Activated naive CD4-positive, alpha-beta T cell treated with anti-CD3 and anti-CD28 coated beads for 36 hours (primary cell): ENCODE data around the gene PTPRK. TPM values are rescaled to one million over a fixed set of nuclear protein-coding genes. Genes with fewer than 3 reads are reported as not detected.

Experiments
- CTCF ChIA-PET: fragments of 350-600 bp; sonication (Branson Sonifier 250); formaldehyde crosslinking; loops from one replicate; lab custom pipeline; 2021; ENCODE audit warnings: antibody characterized with exemption; lab: Charles Lee
- DNase-seq: peaks from one replicate; pipeline ENCODE4 v3.0.0-alpha.2; 2020
- H3K27ac Mint-ChIP-seq: one replicate; pipeline ENCODE4 v1.8.0; 2021; ENCODE audit warnings: mild to moderate bottlenecking, mixed read lengths
- H3K27me3 Mint-ChIP-seq: one replicate; pipeline ENCODE4 v1.8.0; 2021; ENCODE audit warnings: low read depth, mixed read lengths
- H3K36me3 Mint-ChIP-seq: one replicate; pipeline ENCODE4 v1.8.0; 2021; ENCODE audit warnings: low read depth, mixed read lengths
- H3K4me1 Mint-ChIP-seq: one replicate; pipeline ENCODE4 v1.8.0; 2021; ENCODE audit warnings: low read depth, mixed read lengths
- H3K4me3 Mint-ChIP-seq: one replicate; pipeline ENCODE4 v1.8.0; 2021; ENCODE audit warnings: mild to moderate bottlenecking, moderate library complexity, mixed read lengths
- H3K9me3 Mint-ChIP-seq: one replicate; pipeline ENCODE4 v1.8.0; 2021; ENCODE audit warnings: mixed read lengths
- intact Hi-C: fragments of 100-400 bp; cut with micrococcal nuclease; formaldehyde crosslinking; loops from one replicate; pipeline ENCODE4 v1.15.1; 2023
- total RNA-seq, 2 experiments: library from RNA; stranded (reverse); gene quantifications; one replicate each; pipeline ENCODE4 v1.2.3, GENCODE V29; 2021

The PTPRK gene
- total RNA-seq, 2 experiments from 2014 or later = 5.5 to 8.0 TPM

GRCh38 chr6:127971386-127971785, 549.0 kb downstream of the PTPRK start:
- CTCF ChIA-PET = interaction anchor here (0.6 to 2.5 kb wide), 5 partner anchors 21 to 122 kb away, joined by 3 to 12 read pairs (median 3); no protein-coding TSS in a partner anchor

GRCh38 chr6:127969701-127970100, 550.7 kb downstream of the PTPRK start:
- peaks cover 3% of the 10 kb centered on the region for H3K9me3 Mint-ChIP-seq
- CTCF ChIA-PET = interaction anchor here (1.0 kb wide), 1 partner anchor 20 kb away, joined by 3 read pairs; no protein-coding TSS in a partner anchor
- H3K4me3 Mint-ChIP-seq = no peak overlapping the region
- no peak for DNase-seq
- intact Hi-C loops = loop anchor here (5.0 to 10.0 kb wide), 4 partner anchors 358 to 1523 kb away; no protein-coding TSS in a partner anchor
- no peaks in the 10 kb centered on the region for H3K36me3 Mint-ChIP-seq
- H3K27me3 Mint-ChIP-seq = no peaks in the 10 kb centered on the region
- H3K27ac Mint-ChIP-seq = peak overlapping the region; percentile 67
- H3K4me1 Mint-ChIP-seq = peaks cover 53% of the 10 kb centered on the region

More at GRCh38 chr6:127971386-127971785, 549.0 kb downstream of the PTPRK start:
- H3K9me3 Mint-ChIP-seq = peaks cover 3% of the 10 kb centered on the region
- peaks cover 1% of the 10 kb centered on the region for H3K36me3 Mint-ChIP-seq
- intact Hi-C loops = loop anchor here (5.0 to 10.0 kb wide), 3 partner anchors 487 to 1521 kb away; no protein-coding TSS in a partner anchor
- peak overlapping the region; percentile 88 for H3K27ac Mint-ChIP-seq
- H3K27me3 Mint-ChIP-seq = no peaks in the 10 kb centered on the region
- H3K4me1 Mint-ChIP-seq = peaks cover 61% of the 10 kb centered on the region
- no peak for DNase-seq
- H3K4me3 Mint-ChIP-seq = peak overlapping the region; percentile 72

DNA sequence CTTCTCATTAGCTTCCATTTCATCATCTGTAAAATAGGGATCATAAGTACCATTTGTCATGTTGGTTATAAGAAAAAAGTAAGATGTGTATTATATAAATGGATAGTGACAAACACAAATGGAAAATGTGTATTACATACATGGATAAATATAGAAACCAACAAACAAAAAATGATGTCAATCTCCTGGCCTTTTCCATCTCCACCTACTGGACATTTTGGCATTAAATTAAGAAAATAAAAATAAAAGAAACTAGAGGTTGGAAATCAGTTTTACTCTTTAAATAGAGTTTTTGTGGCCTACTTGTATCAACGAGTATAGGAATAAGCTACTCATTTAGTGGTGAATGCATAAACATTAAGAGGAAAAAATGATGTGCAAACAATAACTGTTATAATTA, 552.0 kb downstream of the PTPRK start:
- Mint-ChIP-seq H3K27ac (no peak overlapping the region), H3K36me3 (no peaks in the 10 kb centered on the region), H3K9me3 (peaks cover 3% of the 10 kb centered on the region), H3K4me1 (peaks cover 42% of the 10 kb centered on the region), H3K27me3 (no peaks in the 10 kb centered on the region), H3K4me3 (no peak overlapping the region)
- no peak for DNase-seq
- intact Hi-C loops = loop anchor here (5.0 kb wide), 1 partner anchor 359 kb away; no protein-coding TSS in a partner anchor
- CTCF ChIA-PET = interaction anchor here (0.6 to 2.9 kb wide), 9 partner anchors 10 to 114 kb away, joined by 3 to 14 read pairs (median 3); partner anchors contain the start of gene THEMIS

DNA sequence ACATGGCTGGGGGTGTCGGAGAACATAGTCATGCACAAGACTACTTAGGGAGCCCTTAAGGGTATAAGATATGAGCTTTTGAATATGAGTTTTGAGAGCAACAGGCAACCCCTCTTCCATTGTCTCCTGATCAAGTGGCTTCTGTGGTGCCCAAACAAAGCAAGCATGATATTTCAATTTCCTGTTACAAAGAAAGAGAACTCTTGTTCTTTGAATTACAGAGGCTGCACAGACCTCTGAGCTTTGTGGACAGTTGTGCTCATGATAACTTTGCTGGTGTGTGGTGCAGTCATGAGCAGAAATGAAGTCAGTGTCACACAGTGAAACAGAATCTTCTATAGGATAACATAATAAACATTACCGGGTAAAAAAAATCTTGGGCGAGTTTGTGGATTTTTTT, 552.7 kb downstream of the PTPRK start:
- Mint-ChIP-seq H3K27ac (no peak overlapping the region), H3K4me1 (peaks cover 36% of the 10 kb centered on the region), H3K9me3 (peaks cover 3% of the 10 kb centered on the region), H3K27me3 (no peaks in the 10 kb centered on the region), H3K36me3 (no peaks in the 10 kb centered on the region), H3K4me3 (no peak overlapping the region)
- intact Hi-C loops = loop anchor here (5.0 kb wide), 1 partner anchor 360 kb away; no protein-coding TSS in a partner anchor
- CTCF ChIA-PET = interaction anchor here (0.6 to 2.9 kb wide), 9 partner anchors 14 to 271 kb away, joined by 3 to 14 read pairs (median 3); partner anchors contain the start of gene THEMIS
- no peak for DNase-seq

- Mint-ChIP-seq H3K4me1 (peaks cover 27% of the 10 kb centered on the region), H3K27ac (no peak overlapping the region), H3K27me3 (no peaks in the 10 kb centered on the region), H3K36me3 (no peaks in the 10 kb centered on the region), H3K9me3 (peaks cover 3% of the 10 kb centered on the region), H3K4me3 (no peak overlapping the region)
- intact Hi-C loops = loop anchor here (5.0 kb wide), 1 partner anchor 361 kb away; no protein-coding TSS in a partner anchor
- CTCF ChIA-PET = interaction anchor here (1.4 to 2.9 kb wide), 2 partner anchors 12 to 112 kb away, joined by 5 to 14 read pairs; no protein-coding TSS in a partner anchor
- no peak for DNase-seq
These were observed 553.8 kb downstream of the PTPRK start for GRCh38 chr6:127966616-127967015.

DNA sequence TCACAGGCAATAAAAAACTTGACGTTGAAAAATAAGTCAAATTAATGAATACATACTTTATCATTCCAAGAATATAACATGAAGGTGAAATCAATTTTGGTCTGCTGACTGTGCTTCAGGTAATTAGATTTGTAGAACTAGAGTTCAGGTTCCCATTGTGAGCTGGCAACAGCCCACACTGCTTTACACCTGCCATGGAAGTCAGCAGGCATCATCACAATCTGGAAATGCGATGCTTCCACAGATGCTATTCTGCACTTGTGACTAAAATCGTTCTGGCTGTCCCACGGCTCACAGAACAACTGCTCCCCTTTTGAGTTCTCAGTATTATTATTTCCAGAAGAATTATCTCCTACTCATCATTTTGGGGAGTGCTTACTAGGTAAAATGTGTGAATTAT, 556.9 kb downstream of the PTPRK start:
- H3K4me3 Mint-ChIP-seq = no peak overlapping the region
- H3K36me3 Mint-ChIP-seq = no peaks in the 10 kb centered on the region
- no peak overlapping the region for H3K27ac Mint-ChIP-seq
- H3K9me3 Mint-ChIP-seq = peaks cover 6% of the 10 kb centered on the region
- CTCF ChIA-PET = no interaction called here
- peaks cover 11% of the 10 kb centered on the region for H3K4me1 Mint-ChIP-seq
- H3K27me3 Mint-ChIP-seq = no peaks in the 10 kb centered on the region
- no peak for DNase-seq
- intact Hi-C loops = no loop called here

DNA sequence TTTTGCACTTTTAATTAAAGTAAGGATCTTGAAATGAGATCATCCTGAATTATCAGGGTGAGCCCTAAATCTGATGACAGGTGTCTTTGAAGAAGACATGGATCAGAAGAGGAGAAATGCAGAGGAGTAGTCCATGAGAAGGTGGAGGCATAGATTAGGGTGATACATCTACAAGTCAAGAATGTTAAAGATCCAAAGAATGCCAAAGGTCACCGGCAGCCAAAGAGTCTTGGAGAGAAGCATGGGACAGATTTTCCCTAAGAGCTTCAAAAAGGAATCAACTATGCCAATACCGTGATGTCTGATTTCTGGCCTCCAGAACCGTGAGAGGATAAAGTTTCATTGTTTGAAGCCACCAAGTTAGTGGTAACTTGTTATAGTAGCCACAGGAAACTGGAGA, 560.5 kb downstream of the PTPRK start:
- no peak for DNase-seq
- intact Hi-C loops = no loop called here
- CTCF ChIA-PET = interaction anchor here (1.1 kb wide), 1 partner anchor 368 kb away, joined by 4 read pairs; no protein-coding TSS in a partner anchor
- Mint-ChIP-seq H3K27ac (no peak overlapping the region), H3K4me3 (no peak overlapping the region), H3K4me1 (peaks cover 11% of the 10 kb centered on the region), H3K9me3 (peaks cover 3% of the 10 kb centered on the region), H3K36me3 (no peaks in the 10 kb centered on the region), H3K27me3 (no peaks in the 10 kb centered on the region)

DNA sequence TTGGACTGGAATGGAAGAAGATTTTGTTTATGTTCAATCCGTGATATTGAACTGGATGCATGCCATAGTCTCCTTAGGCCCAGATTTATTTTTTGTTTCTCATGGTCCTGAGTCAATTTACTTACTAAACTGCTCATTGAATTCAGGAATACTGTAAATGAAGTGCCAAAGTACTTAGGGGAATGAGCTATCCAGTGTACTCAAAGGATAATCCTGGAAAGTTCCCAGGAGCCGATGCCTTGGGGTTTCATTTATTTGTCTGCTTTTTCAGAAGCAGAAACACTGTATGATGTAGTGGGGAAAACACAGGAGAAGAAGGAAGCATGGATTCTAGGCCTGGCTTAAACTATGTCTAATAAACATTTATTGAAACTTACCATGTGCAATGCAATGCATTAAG, 563.4 kb downstream of the PTPRK start:
- CTCF ChIA-PET = no interaction called here
- no peaks in the 10 kb centered on the region for H3K36me3 Mint-ChIP-seq
- intact Hi-C loops = no loop called here
- peaks cover 3% of the 10 kb centered on the region for H3K9me3 Mint-ChIP-seq
- no peaks in the 10 kb centered on the region for H3K27me3 Mint-ChIP-seq
- H3K4me3 Mint-ChIP-seq = no peak overlapping the region
- H3K27ac Mint-ChIP-seq = no peak overlapping the region
- no peak for DNase-seq
- H3K4me1 Mint-ChIP-seq = peaks cover 30% of the 10 kb centered on the region

DNA sequence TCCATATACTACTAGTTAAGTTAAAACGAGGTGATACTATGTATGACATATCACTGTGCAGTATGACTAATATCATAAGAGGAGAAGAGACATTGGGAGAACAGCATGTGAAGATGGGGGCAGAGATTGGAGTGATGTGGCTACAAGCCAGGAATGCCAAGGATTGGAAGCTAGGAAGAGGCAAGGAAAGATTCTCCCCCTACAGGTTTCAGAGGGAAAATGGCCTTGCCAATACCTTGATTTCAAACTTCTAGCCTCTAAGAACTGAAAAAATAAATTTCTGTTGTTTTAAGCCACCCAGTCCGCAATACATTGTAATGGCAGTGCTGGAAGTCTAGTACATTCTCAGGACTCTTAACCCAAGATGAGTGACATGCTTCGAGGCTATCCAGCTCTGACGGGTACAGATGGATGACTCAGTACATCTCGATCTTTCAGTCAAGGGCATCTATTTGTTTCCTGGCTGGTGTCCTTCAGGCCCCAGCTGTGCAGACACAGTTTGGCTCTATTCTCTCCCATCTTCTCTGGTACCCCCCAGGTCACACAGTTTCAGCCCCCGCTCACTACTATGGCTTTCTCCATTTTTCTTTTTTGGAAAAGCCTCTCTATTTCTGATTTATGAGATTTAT, 564.0 kb downstream of the PTPRK start:
- intact Hi-C loops = no loop called here
- Mint-ChIP-seq H3K9me3 (peaks cover 3% of the 10 kb centered on the region), H3K4me1 (peaks cover 36% of the 10 kb centered on the region), H3K36me3 (no peaks in the 10 kb centered on the region), H3K27me3 (no peaks in the 10 kb centered on the region), H3K27ac (no peak overlapping the region), H3K4me3 (no peak overlapping the region)
- DNase-seq = no peak
- CTCF ChIA-PET = no interaction called here

DNA sequence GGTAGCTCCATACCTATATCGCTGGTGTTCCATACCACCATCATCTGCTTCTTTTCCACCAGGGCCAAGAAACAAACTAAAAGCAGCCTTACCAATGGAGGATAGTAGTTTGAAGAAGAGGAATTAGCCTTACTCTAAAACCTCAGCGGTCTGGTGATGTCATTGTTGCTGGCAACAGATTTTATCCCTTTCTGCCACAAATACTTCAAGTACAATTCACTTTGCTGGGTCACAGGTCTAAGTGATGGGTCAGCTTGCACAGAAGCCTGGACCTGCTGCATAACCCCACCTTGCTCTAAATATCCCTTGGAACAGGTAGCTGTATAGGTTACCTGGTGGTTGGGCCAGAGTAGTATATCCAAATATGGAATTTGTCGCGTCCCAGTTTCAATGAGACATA, 566.3 kb downstream of the PTPRK start:
- Mint-ChIP-seq H3K9me3 (no peaks in the 10 kb centered on the region), H3K27ac (no peak overlapping the region), H3K36me3 (no peaks in the 10 kb centered on the region), H3K4me1 (peaks cover 55% of the 10 kb centered on the region), H3K27me3 (no peaks in the 10 kb centered on the region), H3K4me3 (no peak overlapping the region)
- CTCF ChIA-PET = interaction anchor here (1.0 to 1.1 kb wide), 2 partner anchors 12 to 14 kb away, joined by 3 to 5 read pairs; no protein-coding TSS in a partner anchor
- no peak for DNase-seq
- intact Hi-C loops = no loop called here

- no peak for DNase-seq
- peaks cover 55% of the 10 kb centered on the region for H3K4me1 Mint-ChIP-seq
- H3K36me3 Mint-ChIP-seq = no peaks in the 10 kb centered on the region
- no peak overlapping the region for H3K27ac Mint-ChIP-seq
- no peak overlapping the region for H3K4me3 Mint-ChIP-seq
- H3K9me3 Mint-ChIP-seq = no peaks in the 10 kb centered on the region
- CTCF ChIA-PET = no interaction called here
- intact Hi-C loops = no loop called here
- H3K27me3 Mint-ChIP-seq = no peaks in the 10 kb centered on the region
These were observed 567.6 kb downstream of the PTPRK start for GRCh38 chr6:127952831-127953230.

DNA sequence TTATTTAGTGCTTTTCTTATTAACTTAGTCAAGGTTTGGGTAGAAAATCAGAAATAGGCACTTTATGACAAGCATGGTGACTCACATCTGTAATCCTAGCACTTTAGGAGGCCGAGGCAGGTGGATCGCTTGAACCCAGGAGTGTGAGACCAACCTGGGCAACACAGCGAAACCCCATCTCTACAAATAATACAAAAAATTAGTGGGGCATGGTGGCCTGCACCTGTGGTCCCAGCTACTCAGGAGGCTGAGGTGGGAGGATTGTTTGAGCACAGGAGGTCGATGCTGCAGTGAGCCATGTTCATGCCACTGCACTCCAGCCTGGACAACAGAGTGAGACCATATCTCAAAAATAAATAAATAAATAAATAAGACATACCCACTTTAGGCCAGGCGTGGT, 568.2 kb downstream of the PTPRK start:
- Mint-ChIP-seq H3K36me3 (no peaks in the 10 kb centered on the region), H3K4me3 (no peak overlapping the region), H3K27me3 (no peaks in the 10 kb centered on the region), H3K27ac (no peak overlapping the region), H3K9me3 (no peaks in the 10 kb centered on the region), H3K4me1 (peaks cover 55% of the 10 kb centered on the region)
- no peak for DNase-seq
- intact Hi-C loops = no loop called here
- CTCF ChIA-PET = interaction anchor here (1.0 to 3.0 kb wide), 2 partner anchors 16 to 20 kb away, joined by 3 to 12 read pairs; no protein-coding TSS in a partner anchor
